ENCODE results near the gene ZNF142.

DNA sequence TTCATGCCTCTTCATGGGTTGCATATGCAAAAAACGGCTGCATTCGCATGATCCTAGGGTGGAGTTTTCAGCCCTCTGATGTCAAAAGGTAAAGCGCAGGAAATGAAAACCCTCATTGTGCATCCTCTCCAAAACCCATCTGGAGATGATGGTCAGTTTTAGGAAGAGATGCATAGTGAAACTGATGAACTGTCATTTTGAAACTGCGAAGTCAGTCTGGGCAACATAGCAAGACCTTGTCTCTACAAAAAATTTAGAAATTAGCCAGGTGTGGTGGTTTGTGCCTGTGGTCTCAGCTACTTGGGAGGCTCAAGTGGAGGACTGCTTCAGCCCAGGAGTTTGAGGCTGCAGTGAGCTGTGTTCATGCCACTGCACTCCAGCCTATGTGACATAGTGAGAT is 48.7 kb upstream of the ZNF142 start:
- TF ChIP-seq, protein P1, sequence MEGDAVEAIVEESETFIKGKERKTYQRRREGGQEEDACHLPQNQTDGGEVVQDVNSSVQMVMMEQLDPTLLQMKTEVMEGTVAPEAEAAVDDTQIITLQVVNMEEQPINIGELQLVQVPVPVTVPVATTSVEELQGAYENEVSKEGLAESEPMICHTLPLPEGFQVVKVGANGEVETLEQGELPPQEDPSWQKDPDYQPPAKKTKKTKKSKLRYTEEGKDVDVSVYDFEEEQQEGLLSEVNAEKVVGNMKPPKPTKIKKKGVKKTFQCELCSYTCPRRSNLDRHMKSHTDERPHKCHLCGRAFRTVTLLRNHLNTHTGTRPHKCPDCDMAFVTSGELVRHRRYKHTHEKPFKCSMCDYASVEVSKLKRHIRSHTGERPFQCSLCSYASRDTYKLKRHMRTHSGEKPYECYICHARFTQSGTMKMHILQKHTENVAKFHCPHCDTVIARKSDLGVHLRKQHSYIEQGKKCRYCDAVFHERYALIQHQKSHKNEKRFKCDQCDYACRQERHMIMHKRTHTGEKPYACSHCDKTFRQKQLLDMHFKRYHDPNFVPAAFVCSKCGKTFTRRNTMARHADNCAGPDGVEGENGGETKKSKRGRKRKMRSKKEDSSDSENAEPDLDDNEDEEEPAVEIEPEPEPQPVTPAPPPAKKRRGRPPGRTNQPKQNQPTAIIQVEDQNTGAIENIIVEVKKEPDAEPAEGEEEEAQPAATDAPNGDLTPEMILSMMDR (IDR thresholded peaks at IDR 0.05): no peak
- no peak for TF ChIP-seq POLR2A (IDR thresholded peaks at IDR 0.05)
